NCI-H2196 (cell line): Measurements from ENCODE around the gene STAT5A.

Experiments used
- DNase-seq: peaks from one replicate; lab custom pipeline; 2025; ENCODE audit not compliant: unreplicated experiment; lab: John Stamatoyannopoulos, UW

STAT5A gene

DNA sequence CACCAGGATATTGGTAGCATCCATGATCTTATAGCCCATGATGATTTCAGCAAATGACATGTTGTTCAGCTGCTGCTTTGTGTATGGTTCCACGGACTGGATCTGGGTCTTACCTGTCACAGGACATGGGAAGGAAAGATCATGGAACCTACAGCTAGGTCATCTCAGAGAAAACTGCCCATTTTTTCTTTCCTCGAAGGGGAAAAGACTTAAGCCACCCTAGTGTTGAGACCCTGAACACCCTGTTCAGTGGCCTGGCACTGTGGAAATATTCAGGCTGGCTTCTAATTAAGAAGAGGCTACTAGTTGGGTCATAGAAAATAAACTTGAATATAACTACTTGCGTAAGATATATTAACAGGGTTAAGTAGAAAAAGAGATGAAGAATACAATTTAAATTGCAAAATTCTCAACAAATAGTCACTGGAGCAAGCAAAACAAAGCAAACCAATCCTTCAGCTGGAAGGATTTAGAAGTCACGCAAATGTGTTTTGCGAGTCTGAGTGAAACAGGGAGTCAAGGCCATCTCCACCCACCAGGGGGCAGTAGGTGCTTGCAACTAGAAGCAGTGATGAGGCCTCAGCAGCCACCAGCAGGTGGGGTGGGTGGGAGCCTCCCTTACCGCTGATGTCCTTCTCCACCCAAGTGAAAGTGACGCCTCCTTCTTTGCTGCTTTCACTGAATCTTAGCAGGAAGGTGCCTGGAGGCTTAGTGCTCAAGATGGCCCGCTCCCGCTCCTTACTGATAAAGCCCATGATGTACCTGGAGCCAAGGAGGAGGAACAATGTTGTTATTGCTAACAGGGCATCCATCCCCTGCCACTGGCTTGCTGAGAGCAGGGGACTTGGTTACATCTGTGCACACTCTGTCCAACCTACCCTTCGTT lies 34.3 kb downstream of the STAT5A start:
- peak; percentile 76 for DNase-seq

DNA sequence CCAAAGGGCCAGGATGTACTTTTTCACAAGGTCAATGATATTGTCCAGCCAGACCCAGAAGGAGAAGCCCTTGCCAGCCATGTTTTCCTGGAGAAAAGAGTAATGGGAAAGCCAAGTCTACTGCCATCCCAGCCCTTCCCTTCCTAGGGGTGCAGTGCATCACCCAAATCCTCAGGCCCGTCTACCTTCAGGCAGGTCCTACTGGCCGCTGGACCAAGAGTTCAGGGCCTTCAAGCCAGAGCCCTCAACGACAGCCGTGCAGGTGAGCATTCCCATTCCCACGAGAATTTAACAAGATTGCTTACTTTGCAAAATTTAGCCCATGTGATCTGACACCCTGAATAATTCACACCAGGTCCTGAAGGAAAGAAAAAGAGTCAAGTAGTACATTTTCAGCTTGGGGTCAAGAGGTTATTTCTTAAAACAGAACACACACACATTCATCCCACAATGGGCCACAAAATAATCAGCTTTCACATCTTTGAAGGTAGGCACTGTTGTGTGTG lies 35.0 kb downstream of the STAT5A start:
- DNase-seq, result no peak

DNA sequence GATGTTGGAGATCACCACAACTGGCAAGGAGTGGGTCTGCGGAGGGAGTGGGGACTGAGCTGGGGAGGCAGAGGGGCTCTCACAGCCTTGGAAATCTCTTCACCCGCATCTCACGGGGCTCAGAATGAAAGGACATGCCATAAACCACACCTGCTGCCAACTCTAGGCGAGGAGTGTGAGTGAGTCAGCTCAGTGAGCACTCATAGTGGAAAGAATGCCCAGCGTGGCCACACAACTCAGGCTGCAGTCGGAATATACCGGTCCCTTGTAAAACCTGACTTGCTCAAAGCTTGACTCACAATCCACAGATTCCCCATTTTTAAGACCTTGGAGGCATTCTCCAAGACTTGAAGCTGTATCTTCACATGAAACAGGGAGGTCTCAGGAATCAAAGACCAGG lies 36.7 kb downstream of the STAT5A start:
- DNase-seq, result no peak

DNA sequence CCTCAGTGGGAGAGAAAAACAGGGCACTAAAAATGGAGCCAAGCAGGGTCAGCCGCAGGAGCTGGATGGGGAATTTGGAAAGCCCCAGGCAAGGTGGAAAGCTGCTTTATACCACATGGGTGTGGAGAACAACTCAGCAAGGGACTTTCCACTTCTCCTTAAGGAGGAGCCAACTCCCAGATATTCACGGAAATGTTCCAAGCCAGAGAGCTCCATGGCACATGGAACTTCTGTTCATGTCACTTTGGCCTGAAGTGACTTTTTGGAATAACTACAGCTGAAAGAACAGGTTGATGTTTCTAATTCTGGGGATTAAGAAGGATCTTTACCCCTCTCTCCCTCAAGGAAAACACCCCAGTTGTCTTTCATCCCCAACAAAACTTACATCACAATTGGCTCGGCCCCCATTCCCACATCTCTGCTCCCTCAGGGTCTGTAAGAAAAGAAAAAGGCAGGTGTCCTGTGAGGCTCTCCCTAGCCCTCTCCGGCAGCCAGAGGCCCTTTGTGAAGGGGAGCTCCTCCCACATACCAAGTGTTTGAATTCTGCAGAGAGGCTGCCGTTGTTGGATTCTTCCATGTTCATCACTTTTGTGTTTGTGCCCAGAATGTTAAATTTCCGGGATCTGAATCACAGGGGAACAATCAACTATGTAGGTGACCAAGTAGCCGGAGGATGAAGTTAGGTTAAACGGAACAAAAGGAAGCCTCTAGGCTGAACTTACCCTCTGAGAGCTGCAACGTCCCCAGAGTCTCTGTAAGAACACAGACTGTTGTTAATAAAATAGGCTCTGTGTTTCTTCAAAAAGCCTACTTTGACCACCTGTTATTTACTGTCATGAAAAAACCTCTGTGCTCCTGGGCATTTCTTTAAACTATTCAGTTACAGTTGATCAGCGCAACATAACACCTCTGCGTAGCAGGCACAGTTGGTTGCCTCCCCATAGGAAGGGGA lies 41.0 kb downstream of the STAT5A start:
- no peak for DNase-seq

DNA sequence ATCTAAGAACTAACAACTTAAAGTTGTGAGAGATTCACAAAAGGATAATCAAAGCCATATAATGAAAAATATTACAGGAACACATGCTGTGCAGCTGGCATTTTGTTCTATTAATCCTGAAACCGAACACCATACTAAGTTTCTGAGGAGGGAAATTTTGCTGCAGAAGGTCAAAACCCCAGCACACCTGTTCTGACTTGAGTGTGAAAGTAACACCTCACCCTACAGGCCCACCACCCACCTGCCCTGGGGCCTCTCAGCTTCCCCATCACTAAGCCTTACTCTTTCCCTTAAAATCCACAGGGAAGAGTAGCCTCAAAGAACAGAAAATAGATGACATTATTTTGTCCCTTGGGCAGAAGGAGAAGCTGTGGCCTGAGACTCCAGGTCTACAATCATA lies 44.8 kb downstream of the STAT5A start:
- DNase-seq, result no peak

DNA sequence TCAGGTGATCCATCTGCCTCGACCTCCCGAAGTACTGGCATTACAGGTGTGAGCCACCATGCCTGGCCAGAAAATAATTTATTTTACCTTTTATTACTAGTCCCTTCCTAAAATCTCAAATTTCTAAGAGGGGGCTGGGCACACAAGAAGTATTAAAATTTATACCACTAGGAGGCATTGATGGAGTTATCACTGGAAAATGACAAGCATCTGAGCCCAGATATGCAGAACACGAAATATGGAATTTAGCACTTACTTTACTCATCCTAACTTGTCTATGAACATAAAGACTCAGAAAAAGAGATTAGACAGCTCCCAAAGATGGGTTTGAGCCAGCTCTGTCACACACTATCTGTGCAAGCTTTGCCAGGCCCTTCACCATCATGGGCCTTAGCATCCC lies 46.4 kb downstream of the STAT5A start:
- no peak for DNase-seq

- no peak for DNase-seq
Measured at GRCh38 chr17:42337442-42337841, 49.1 kb downstream of the STAT5A start.

DNA sequence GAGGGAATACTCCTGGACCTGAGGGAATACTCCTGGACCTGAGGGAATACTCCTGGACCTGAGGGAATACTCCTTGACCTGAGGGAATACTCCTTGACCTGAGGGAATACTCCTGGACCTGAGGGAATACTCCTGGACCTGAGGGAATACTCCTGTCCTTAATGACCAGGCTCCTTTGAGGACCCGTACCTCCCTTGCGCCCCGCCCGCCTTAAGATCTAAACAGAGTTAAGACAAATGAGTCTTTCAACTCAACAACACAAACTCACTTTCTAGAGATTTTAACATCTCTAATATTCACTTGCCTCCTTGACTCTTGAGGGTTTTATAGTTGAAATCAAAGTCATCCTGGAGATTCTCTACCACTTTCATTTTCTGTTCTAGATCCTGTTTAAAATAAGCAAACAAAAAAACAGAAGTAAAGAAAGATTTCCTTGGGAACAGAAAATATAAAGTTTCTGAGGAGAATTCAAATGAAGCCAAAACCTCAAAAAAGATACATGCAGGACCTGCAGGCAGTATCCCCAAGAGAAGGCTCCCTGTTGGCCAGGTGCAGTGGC lies 50.2 kb downstream of the STAT5A start:
- no peak for DNase-seq

DNA sequence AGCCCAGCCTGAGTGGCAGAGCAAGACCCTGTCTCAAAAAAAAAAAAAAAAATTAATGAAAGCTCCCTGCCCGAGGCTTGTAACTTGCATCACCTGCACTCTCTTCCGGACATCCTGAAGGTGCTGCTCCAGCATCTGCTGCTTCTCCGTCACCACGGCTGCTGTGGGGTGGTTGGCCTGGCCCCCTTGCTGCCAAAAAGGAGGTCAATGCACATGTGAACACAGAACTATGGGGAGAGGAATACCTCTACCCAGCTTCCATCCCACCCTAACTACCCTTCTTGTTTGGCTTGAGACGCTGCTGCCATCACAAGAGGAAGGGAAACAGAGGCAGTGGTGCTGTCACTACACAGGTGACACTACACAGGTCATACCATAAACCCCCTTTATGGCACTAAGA lies 50.9 kb downstream of the STAT5A start:
- no peak for DNase-seq

GRCh38 chr17:42340691-42341127 lies 52.4 kb downstream of the STAT5A start:
- no peak for DNase-seq

GRCh38 chr17:42341568-42341967 lies 53.3 kb downstream of the STAT5A start:
- no peak for DNase-seq

- DNase-seq, result no peak
Measured at GRCh38 chr17:42342242-42343008, 54.1 kb downstream of the STAT5A start.

GRCh38 chr17:42345396-42346073 lies 57.2 kb downstream of the STAT5A start:
- DNase-seq, result no peak

- no peak for DNase-seq
Measured at GRCh38 chr17:42346481-42346880, 58.2 kb downstream of the STAT5A start.

DNA sequence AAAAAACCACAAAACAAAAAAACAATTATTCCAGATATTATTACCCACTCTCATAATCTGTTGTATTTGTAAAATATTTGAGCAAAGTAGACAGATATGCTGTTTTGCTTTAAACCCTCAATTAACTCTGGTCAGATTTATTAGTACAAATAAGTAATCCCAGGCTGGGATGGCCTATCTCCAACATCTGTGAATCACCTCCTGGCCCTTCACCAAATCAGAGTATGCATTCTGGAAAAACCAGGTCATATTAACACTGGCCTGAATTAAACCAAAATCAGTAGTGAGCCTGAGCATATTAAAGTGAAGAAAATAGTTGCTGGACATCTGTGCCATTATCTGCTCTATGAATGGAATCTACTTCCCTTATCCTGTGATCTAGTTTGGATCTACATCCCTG lies 58.9 kb downstream of the STAT5A start:
- no peak for DNase-seq

GRCh38 chr17:42347606-42348005 lies 59.3 kb downstream of the STAT5A start:
- DNase-seq, result no peak

- no peak for DNase-seq
Measured at GRCh38 chr17:42348104-42348503, 59.8 kb downstream of the STAT5A start.

GRCh38 chr17:42354956-42355843 lies 66.9 kb downstream of the STAT5A start:
- no peak for DNase-seq

DNA sequence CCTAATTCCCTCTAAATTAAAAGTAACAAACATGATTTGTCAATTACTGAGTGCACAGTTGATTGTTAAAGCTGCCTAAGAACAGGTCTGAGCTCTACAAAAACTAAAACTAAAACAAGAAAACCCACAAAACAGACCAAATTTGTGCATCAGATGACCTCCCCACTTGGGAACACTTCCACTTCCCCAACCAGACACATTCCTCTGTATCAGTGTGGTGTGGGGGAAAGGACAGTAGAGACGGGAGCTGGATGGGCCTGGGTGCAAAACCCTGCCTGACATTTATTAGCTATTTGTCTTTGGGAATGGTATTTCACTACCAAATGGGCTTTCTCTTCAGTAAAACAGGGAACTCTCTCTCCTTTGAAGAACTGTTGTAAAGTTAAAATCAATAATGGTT lies 70.1 kb downstream of the STAT5A start:
- DNase-seq, result no peak
